ENCODE data around the gene GREB1.

Gene GREB1

GRCh38 chr2:11537951-11538350 is 4.1 kb downstream of the GREB1 start:
- DNase-seq (ENCODE audit: low read depth in 1 of 2, low spot score in 1 of 2), result no peak

DNA sequence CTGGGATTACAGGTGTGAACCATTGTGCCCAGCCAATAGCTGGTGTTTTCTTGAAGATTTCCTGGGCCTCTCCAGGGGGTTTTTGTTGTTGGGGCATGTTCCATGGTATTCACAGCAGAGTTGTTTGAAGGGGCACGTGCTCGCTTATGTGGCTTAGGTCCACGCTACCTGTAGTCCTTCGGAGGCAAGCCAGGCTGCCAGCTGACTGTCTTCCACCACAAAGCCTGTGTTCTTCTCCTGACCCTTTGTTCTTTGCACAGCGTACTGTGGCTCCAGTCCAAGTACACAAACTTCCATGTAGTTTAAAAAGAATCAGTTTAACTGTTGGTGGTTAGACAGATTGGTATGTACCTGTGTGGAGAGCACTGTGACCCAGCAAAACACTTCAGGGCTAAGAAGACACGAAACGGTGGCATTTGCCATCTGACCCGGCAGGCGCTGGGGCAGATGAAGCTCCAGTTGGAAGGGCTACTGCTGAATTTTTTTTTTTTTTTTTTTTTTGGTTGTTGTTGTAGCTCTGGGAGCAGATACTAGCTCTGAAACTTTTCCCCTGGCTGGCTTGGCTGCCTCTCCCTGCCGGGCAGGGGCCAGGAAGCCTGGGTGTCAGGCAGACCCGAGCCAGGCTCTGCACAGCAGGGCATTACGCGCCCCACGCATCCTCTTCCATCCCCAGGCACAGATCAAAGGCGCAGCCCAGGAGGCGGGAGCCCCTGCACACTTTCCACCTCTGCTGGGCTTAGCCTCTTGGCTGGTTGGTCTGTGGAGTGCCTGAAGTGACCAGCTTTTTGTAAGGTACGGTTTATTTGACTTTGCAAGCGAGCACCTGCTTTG is 5.7 kb downstream of the GREB1 start:
- no peak for DNase-seq (ENCODE audit: low read depth in 1 of 2, low spot score in 1 of 2)

DNA sequence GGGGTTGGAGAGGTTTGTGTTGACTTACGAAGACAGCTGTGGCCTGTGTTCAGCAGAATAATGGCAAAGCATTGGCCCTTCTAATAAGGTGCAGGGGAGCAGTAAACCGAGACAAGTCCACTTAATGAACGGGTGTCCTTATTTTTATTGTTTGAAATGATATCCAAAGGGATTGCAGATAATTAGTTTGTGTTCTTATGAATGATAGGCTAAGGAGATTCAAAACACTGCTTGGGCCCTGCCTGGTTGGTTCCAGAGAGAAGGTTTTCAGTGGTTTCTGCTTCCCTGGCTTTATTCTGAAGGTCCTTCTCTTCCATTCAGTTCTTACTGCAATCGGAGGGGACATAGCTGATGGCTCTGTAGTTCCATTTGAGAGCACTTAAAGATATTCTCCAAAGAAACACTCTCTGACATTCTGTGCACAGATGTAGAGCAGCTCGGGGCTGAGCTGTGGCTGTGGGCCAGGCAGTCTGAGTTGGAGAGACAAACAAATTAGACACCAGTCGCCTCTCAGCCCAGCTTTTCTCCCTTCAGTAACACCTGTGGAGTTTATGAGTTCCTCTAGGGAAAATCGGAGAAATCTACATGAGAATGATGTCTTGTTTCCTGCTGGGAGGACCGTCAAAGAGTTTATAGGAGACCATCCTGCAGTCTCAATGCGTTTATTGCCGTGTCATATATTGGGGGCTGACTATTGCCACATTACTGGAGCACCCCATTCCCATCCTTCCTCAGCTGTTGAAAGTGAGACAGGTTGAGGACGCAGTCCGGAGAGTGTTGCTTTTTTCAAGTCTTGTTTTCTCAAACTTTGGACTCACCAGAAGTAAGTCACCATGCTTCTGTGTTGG is 6.5 kb downstream of the GREB1 start:
- no peak for DNase-seq (ENCODE audit: low read depth in 1 of 2, low spot score in 1 of 2)

GRCh38 chr2:11540996-11541692 is 7.3 kb downstream of the GREB1 start:
- DNase-seq (ENCODE audit: low read depth in 1 of 2, low spot score in 1 of 2), result no peak

GRCh38 chr2:11541693-11542274 is 7.9 kb downstream of the GREB1 start:
- DNase-seq (ENCODE audit: low read depth in 1 of 2, low spot score in 1 of 2), result no peak

DNA sequence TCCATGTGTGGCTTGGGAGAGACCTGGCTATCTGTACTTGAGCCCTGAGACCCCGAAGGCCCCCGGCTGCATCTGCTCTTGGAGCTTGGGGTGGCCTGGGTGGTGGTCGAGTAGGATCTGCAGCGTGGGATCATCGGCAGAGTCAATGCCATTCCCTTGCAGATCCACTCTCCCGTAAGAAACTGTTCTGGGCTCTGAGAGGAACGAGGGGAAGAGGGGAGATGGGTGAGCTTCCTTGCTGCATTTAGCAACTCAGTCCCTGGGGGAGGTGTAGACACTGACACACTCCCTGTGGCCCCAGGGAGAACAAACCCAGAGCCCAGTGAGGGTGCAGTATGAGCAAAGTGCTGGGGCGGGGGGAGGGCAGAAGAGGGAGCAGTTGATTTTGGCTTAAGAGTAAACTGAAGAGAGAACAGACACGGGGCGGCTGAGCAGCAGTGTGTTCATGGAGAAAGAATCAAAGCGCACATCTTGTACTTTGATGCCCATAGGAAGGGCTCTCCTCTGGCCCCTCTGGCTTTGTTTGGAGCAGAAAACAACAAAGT is 8.5 kb downstream of the GREB1 start:
- no peak for DNase-seq (ENCODE audit: low read depth in 1 of 2, low spot score in 1 of 2)

DNA sequence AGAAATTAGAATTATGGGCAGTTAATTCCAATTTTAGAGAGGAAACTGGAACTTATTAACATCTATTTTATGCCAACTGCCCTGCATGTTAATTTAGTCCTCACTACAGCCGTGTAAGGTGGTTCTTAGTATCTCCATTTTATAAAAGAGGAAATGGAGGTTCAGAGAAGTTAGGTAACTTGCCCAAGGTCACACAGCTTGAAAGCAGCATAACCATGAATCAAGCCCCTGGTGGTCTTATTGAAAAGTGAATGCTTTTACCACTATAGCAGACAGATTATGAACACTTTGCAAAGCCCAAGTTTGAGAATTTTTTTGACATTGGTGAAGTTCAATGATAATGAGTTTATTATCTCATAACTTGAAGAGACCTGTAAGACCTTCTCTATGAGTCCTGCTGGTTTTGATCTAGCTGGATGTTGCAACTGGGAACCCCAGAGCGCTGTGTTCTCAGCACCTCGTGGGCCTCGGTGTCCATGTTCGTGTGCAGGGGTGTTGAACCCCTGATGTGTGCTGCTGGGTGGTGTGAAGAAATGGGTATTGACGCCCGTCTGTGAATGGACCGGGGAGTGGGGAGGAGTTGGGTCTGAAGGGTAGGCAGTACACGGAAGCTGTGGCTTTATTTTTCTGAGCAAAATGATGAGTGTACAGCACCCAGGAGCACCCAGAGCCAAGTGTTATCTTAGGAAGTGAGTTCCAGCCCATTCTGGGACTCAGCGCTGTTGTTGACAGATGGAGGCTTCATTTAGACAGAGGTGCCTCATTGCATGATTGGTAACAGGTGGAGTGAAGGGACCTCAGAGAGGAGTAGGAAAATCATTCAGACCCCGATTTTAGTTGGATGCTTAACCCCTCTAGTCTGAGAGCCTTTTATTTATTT is 9.7 kb downstream of the GREB1 start:
- no peak for DNase-seq (ENCODE audit: low read depth in 1 of 2, low spot score in 1 of 2)

GRCh38 chr2:11546072-11546471 is 12.2 kb downstream of the GREB1 start:
- DNase-seq (ENCODE audit: low read depth in 1 of 2, low spot score in 1 of 2), result no peak

- no peak for DNase-seq (ENCODE audit: low read depth in 1 of 2, low spot score in 1 of 2)
Observed at GRCh38 chr2:11547912-11548497, 14.2 kb downstream of the GREB1 start.

DNA sequence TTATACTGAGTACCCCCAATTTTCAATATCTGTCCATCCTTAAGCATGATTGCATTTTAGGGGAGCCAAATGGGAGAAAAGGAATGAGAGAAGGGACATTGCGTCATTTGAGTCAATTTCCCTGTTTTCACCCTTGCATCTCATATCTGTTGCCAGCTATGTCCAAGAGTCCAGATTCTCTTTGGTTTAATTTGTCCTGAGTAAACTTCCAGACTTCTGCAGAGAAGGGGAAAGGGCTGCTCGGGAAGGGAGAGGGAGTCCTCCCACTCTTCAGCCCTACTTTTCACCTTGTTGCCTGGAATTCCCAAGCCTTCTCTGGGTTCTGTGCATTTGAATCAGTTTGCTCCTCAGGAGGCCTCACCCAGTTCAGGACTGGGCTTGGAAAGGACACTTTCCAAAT is 16.5 kb downstream of the GREB1 start:
- no peak for DNase-seq (ENCODE audit: low read depth in 1 of 2, low spot score in 1 of 2)

DNA sequence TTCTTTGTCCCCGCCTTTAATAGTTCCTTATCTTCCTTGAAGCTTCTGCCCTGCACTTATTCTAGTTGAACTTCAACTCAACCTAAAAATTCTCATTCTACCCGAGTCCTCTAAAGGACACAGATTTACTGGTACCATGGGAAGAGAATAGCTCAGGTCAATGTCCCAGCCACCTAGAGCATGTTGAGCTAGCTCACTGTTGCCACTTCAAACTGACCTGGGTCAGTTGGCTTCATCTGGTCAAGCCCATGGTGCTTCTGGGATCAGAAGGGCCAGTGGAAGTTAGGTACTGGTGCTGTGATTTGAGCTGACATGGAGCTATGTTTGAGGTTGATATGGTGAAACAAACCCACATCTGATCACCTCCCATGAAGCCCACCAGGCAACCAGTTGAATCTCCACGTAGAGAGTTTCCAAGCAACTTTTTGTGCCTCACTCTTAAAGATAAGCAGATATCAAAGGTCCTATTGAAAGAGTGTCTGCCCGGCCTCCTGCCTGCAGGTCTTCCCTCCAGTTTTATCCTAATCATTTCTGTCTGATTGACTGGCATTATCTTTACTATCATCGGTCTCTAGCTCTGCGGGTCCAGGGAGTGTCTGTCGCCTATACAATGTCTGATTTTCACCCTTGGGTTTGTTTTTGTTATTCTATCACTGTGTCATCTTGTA is 17.2 kb downstream of the GREB1 start:
- DNase-seq (ENCODE audit: low read depth in 1 of 2, low spot score in 1 of 2), result no peak

GRCh38 chr2:11551569-11552259 is 17.9 kb downstream of the GREB1 start:
- DNase-seq (ENCODE audit: low read depth in 1 of 2, low spot score in 1 of 2), result no peak

DNA sequence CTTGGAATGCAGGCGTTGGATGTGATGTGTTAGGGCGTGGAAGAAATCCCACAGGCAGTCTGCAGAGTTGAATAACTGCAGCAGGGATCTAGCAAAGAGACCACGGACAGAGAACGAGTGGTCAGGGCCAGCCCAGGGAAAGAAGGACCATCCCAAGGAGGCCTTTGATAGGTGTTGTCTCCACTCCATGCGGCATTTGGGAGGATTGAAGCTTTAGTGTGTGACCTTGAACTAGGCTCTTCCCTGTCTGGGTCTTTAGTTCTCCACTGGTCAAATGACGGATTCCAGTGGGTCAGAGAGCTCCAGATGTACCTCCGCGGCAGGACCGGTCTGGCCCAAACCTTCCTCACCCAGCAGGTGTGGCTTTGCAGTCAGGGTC is 18.4 kb downstream of the GREB1 start:
- DNase-seq (ENCODE audit: low read depth in 1 of 2, low spot score in 1 of 2), result no peak

DNA sequence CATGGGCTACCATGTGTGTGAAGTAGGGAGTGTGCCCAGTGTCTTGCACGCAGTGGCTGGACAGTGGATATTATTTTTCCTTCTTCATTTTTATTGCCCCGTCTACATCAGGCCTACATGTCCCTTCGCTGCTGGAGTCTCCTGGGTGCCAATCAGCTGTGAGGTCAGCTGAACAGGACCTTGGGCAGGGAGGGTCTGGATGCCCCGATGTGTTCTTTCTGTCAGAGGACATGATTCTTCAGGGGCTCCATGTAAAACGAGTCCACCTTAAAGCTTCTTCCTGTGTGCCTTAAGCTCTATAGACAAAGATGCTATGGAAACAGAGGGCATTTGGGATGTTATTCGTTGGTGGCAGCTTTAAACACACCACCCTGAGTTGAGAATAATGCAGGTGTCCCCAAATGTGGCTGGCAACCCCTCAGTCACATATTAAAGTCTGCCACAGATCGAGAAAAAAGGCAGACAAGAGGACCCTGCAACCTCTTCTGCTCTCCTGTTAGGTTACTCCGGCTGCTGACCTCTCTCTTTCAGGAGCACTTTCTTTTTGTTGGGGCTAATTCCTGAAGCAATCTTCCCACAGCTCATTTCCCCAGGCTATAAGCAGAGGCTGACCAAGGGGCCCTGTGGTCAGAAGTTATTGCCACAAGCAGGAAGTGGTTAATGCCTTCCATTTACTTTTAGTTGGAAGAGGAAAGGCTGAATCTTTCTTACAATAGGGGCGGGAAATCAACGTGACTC is 20.0 kb downstream of the GREB1 start:
- no peak for DNase-seq (ENCODE audit: low read depth in 1 of 2, low spot score in 1 of 2)

DNA sequence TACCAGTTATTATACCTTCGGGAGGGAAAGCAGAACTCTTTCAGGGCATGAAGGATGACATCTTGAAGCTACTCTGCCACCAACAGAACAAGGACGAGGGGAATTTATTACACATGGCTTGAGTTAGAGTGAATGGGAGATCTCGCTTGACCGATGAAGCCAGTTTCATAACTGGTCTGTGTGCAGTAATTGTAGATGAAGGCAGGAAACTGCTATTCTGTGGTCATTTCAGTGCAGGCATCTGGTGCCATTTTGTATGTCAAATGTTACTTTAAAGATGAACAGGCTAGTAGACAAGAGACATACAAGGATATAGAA is 20.5 kb downstream of the GREB1 start:
- no peak for DNase-seq (ENCODE audit: low read depth in 1 of 2, low spot score in 1 of 2)

DNA sequence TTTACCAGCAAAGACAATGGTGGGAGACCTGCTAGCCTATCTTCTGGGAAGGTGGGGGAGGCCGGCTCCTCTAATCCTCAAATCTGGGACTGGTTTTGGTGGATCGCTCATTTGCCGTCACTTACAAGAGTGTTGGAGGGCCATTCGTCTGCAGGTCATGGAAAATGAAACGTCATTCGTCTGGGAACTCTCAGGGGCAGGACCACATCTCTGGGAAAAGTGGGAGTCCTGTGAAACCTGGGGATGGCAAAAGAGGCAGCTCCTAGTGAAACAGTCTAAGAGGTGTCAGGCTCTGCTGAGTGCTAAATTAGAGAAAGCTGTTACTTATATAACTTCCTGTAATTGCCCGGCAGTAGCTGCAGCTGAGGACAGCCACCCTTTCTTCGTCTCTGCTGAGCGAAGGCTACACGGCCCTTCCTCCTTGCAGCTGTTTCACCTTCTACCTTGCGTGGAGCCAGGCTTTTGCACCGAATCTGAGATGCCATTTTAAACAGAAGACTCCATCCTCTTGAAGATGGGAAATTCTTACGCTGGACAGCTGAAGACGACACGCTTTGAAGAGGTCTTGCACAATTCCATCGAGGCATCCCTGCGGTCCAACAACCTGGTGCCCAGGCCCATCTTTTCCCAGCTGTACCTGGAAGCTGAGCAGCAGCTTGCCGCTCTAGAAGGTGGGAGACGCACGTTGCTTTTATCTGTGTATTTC is 22.4 kb downstream of the GREB1 start:
- DNase-seq (ENCODE audit: low read depth in 1 of 2, low spot score in 1 of 2), result no peak

- no peak for DNase-seq (ENCODE audit: low read depth in 1 of 2, low spot score in 1 of 2)
Observed at GRCh38 chr2:11558214-11558886, 24.5 kb downstream of the GREB1 start.
